H9 (cell line): Measurements from ENCODE around the gene BEST1. TPM values are rescaled to one million over a fixed set of nuclear protein-coding genes. Genes with fewer than 3 reads are reported as not detected.
A peak's percentile ranks its signal among the peaks of the same experiment; 100 is the strongest.

Experiments used
- DNase-seq: peaks from one replicate; pipeline ENCODE4 v3.0.0-alpha.2; 2017
- H2AFZ ChIP-seq: one replicate; pipeline ENCODE4 v1.6.1; 2013; ENCODE audit warnings: mild to moderate bottlenecking, low read length, control low read depth, moderate library complexity
- H2AK5ac ChIP-seq: 2 replicates; pipeline ENCODE4 v1.6.1; 2013; ENCODE audit warnings: low read length, control low read depth, mixed read lengths; ENCODE audit not compliant: insufficient read length
- H2BK120ac ChIP-seq: one replicate; pipeline ENCODE4 v1.6.1; 2013; ENCODE audit warnings: low read depth, mild to moderate bottlenecking, low read length, control low read depth, inconsistent platforms; ENCODE audit not compliant: poor library complexity, severe bottlenecking
- H2BK12ac ChIP-seq: 2 replicates; pipeline ENCODE4 v1.6.1; 2013; ENCODE audit warnings: low read length, control low read depth, mixed read lengths, low read depth; ENCODE audit not compliant: insufficient read length
- H2BK15ac ChIP-seq: 2 replicates; pipeline ENCODE4 v1.6.1; 2013; ENCODE audit warnings: low read depth, low read length, control low read depth
- H2BK20ac ChIP-seq: one replicate; pipeline ENCODE4 v1.6.1; 2013; ENCODE audit warnings: low read depth, mild to moderate bottlenecking, low read length, control low read depth, inconsistent platforms; ENCODE audit not compliant: poor library complexity, severe bottlenecking
- H2BK5ac ChIP-seq: 2 replicates; pipeline ENCODE4 v1.6.1; 2013; ENCODE audit warnings: low read length, control low read depth, mixed read lengths; ENCODE audit not compliant: insufficient read length
- H3K14ac ChIP-seq: 2 replicates; pipeline ENCODE4 v1.6.1; 2013; ENCODE audit warnings: low read length, control low read depth; ENCODE audit not compliant: insufficient read depth
- H3K18ac ChIP-seq: 2 replicates; pipeline ENCODE4 v1.6.1; 2013; ENCODE audit warnings: low read depth, mild to moderate bottlenecking, mixed read lengths, low read length, control low read depth; ENCODE audit not compliant: insufficient read length
- H3K23ac ChIP-seq: 2 replicates; pipeline ENCODE4 v1.6.1; 2013; ENCODE audit warnings: low read length, control low read depth, mixed read lengths, low read depth; ENCODE audit not compliant: insufficient read length
- H3K23me2 ChIP-seq: 2 replicates; pipeline ENCODE4 v1.6.1; 2013; ENCODE audit warnings: low read depth, mild to moderate bottlenecking, mixed read lengths, low read length, control low read depth; ENCODE audit not compliant: insufficient read length, poor library complexity, severe bottlenecking
- H3K27ac ChIP-seq: 2 replicates; pipeline ENCODE4 v1.5.1; 2013; ENCODE audit warnings: low read length, control low read depth, mixed read lengths, low read depth; ENCODE audit not compliant: insufficient read length
- H3K27me3 ChIP-seq: 2 replicates; pipeline ENCODE4 v1.6.1; 2013; ENCODE audit warnings: low read length, control low read depth, inconsistent platforms; ENCODE audit not compliant: insufficient read depth
- H3K4ac ChIP-seq: 2 replicates; pipeline ENCODE4 v1.6.1; 2013; ENCODE audit warnings: low read depth, mild to moderate bottlenecking, control low read depth, inconsistent platforms, low read length, moderate library complexity
- H3K4me1 ChIP-seq: 2 replicates; pipeline ENCODE4 v1.6.1; 2013; ENCODE audit warnings: low read length, control low read depth, inconsistent platforms; ENCODE audit not compliant: insufficient read depth
- H3K4me2 ChIP-seq: 2 replicates; pipeline ENCODE4 v1.6.1; 2013; ENCODE audit warnings: low read length, control low read depth, mixed read lengths; ENCODE audit not compliant: insufficient read length, insufficient read depth
- H3K56ac ChIP-seq: 2 replicates; pipeline ENCODE4 v1.6.1; 2013; ENCODE audit warnings: low read depth, mild to moderate bottlenecking, mixed read lengths, low read length, control low read depth; ENCODE audit not compliant: insufficient read length
- H3K79me1 ChIP-seq: 2 replicates; pipeline ENCODE4 v1.6.1; 2013; ENCODE audit warnings: low read depth, mild to moderate bottlenecking, moderate library complexity, low read length, control low read depth, inconsistent platforms; ENCODE audit not compliant: insufficient read depth, poor library complexity, severe bottlenecking
- H3K79me2 ChIP-seq: 2 replicates; pipeline ENCODE4 v1.6.1; 2013; ENCODE audit warnings: low read length, control low read depth, inconsistent platforms; ENCODE audit not compliant: insufficient read depth
- H3K9ac ChIP-seq: 2 replicates; pipeline ENCODE4 v1.6.1; 2013; ENCODE audit warnings: low read length, control low read depth, mixed read lengths; ENCODE audit not compliant: insufficient read length; ENCODE audit errors: extremely low read depth
- H3K9me3 ChIP-seq: one replicate; pipeline ENCODE4 v1.6.1; 2013; ENCODE audit warnings: low read depth, low read length, inconsistent platforms; ENCODE audit not compliant: control insufficient read depth
- H3T11ph ChIP-seq: one replicate; pipeline ENCODE4 v1.6.1; 2013; ENCODE audit warnings: mild to moderate bottlenecking, low read length, control low read depth, inconsistent platforms
- H4K20me1 ChIP-seq: one replicate; pipeline ENCODE4 v1.6.1; 2013; ENCODE audit not compliant: control insufficient read depth, insufficient read length, insufficient read depth
- H4K5ac ChIP-seq: 2 replicates; pipeline ENCODE4 v1.6.1; 2013; ENCODE audit warnings: low read depth, mild to moderate bottlenecking, mixed read lengths, low read length, control low read depth; ENCODE audit not compliant: insufficient read length
- H4K8ac ChIP-seq: replicated peaks from 2 replicates; pipeline ENCODE4 v1.6.1; 2013; ENCODE audit warnings: low read length, control low read depth, mixed read lengths, low read depth; ENCODE audit not compliant: insufficient read length
- H4K91ac ChIP-seq: 2 replicates; pipeline ENCODE4 v1.6.1; 2013; ENCODE audit warnings: low read depth, mild to moderate bottlenecking, moderate library complexity, mixed read lengths, low read length, control low read depth; ENCODE audit not compliant: insufficient read length
- H3K27ac Mint-ChIP-seq, 3 experiments: 2 replicates in 2 of 3; 3 replicates in 1 of 3; pipeline ENCODE4 v1.8.0; 2020 to 2021; ENCODE audit warnings: mixed read lengths in 3 of 3, mild to moderate bottlenecking in 1 of 3, moderate library complexity in 1 of 3
- H3K27me3 Mint-ChIP-seq: 2 replicates; pipeline ENCODE4 v1.8.0; 2021; ENCODE audit warnings: low read depth, mild to moderate bottlenecking, moderate library complexity, mixed read lengths
- H3K36me3 Mint-ChIP-seq, 3 experiments: 2 replicates in 2 of 3; 3 replicates in 1 of 3; pipeline ENCODE4 v1.8.0; 2020 to 2021; ENCODE audit warnings: low read depth in 3 of 3, mixed read lengths in 3 of 3; ENCODE audit not compliant: insufficient read depth in 1 of 3
- H3K4me1 Mint-ChIP-seq, 2 experiments: 2 replicates each; pipeline ENCODE4 v1.8.0; 2020; ENCODE audit warnings: mixed read lengths in 2 of 2
- H3K4me3 Mint-ChIP-seq, 2 experiments: 2 replicates in 1 of 2; 3 replicates in 1 of 2; pipeline ENCODE4 v1.8.0; 2020 to 2021; ENCODE audit warnings: mild to moderate bottlenecking in 2 of 2, mixed read lengths in 2 of 2, moderate library complexity in 1 of 2
- H3K9me3 Mint-ChIP-seq, 2 experiments: 2 replicates in 1 of 2; 3 replicates in 1 of 2; pipeline ENCODE4 v1.8.0; 2020; ENCODE audit warnings: mild to moderate bottlenecking in 2 of 2, mixed read lengths in 2 of 2, moderate library complexity in 1 of 2
- CTCF ChIP-seq: fragments of 200-600 bp; sonication (generic); conservative IDR thresholded peaks from 3 replicates; pipeline ENCODE4 v1.8.0; 2021; ENCODE audit warnings: antibody characterized with exemption, mild to moderate bottlenecking
- WGBS: extraction: QIAGEN DNeasy Blood & Tissue Kit; methylation state at CpG from one replicate; pipeline ENCODE4 v1.1.7; 2013; ENCODE audit warnings: missing lambda C conversion rate, low lambda C conversion rate, mixed read lengths; ENCODE audit not compliant: insufficient read length; ENCODE audit errors: extremely low coverage; 5-methylcytosine and 5-hydroxymethylcytosine counted together
- total RNA-seq: library from RNA; stranded (reverse); gene quantifications from 2 replicates; pipeline ENCODE4 v1.2.1, GENCODE V29; 2021

Gene BEST1
- total RNA-seq, 1 experiment from 2014 or later: 0.24 TPM

DNA sequence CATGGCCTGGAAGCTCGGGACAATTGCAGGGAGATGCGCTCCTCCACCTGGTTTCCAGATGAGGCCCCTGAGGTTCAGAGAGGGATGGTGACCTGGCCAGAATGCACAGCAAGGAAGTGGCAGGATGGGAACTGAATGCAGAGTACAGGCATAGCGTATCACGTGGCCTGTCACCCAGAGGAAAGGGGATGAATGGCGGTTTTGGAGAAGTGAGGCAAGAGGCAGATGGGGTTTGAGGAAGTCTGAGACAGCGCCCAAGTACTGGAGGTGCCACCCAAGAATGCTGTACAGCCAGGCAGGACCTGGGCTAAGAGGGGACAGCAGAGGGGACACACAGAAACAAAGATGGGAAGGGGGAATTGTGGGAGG is 37.6 kb upstream of the BEST1 start:
- no peak overlapping the region for H3K27ac ChIP-seq
- no peak overlapping the region for H4K5ac ChIP-seq
- no CpG with 5 or more reads among the region's 6 CpGs for WGBS
- Mint-ChIP-seq H3K4me3 (no peak overlapping the region), H3K9me3 (no peaks in the 10 kb centered on the region), H3K4me1 (peaks cover 7 to 26% of the 10 kb centered on the region in 2 experiments), H3K27ac (peak overlapping the region in 1 of 3 experiments; percentile 11; a peak in 1 of 7 replicates), H3K36me3 (no peaks in the 10 kb centered on the region), H3K27me3 (peaks cover 28% of the 10 kb centered on the region)
- H3K14ac ChIP-seq: no peak overlapping the region
- H3K9me3 ChIP-seq: no peaks in the 10 kb centered on the region
- no peaks in the 10 kb centered on the region; the same call in 1 of the 2 replicates for H3K27me3 ChIP-seq
- no peak for DNase-seq
- no peak overlapping the region for H3T11ph ChIP-seq
- TF ChIP-seq CTCF: no peak
- no peaks in the 10 kb centered on the region; the same call in 1 of the 2 replicates for H3K4me1 ChIP-seq
- H3K79me1 ChIP-seq: no peaks in the 10 kb centered on the region
- H2BK12ac ChIP-seq: no peak overlapping the region
- no peak overlapping the region for H2BK20ac ChIP-seq
- no peak overlapping the region for H2BK5ac ChIP-seq
- H3K79me2 ChIP-seq: no peaks in the 10 kb centered on the region
- H3K23me2 ChIP-seq: peaks cover 3% of the 10 kb centered on the region
- no peak overlapping the region for H4K91ac ChIP-seq
- no peak overlapping the region for H2BK120ac ChIP-seq
- no peak overlapping the region for H3K4me2 ChIP-seq
- no peak overlapping the region for H2AFZ ChIP-seq
- no peak overlapping the region for H4K8ac ChIP-seq
- no peak overlapping the region for H3K18ac ChIP-seq
- H3K4ac ChIP-seq: no peak overlapping the region
- no peak overlapping the region for H2BK15ac ChIP-seq
- no peak overlapping the region for H3K9ac ChIP-seq
- H3K56ac ChIP-seq: no peak overlapping the region
- H4K20me1 ChIP-seq: no peaks in the 10 kb centered on the region
- no peak overlapping the region for H2AK5ac ChIP-seq
- H3K23ac ChIP-seq: no peak overlapping the region
